HL-60/S4 treated with phorbol 12-myristate 13-acetate at 8.2 ng/mL for 4 days and 3 days (cell line): ENCODE measurements around the gene CAPSL.
"Not testable (repeated sequence)": the region's sequence is repeated elsewhere in the genome, so short reads cannot be mapped to it uniquely, and the experiment has no call there.

ENCODE experiments used
- in situ Hi-C: fragments of 300-500 bp; cut with MboI; formaldehyde crosslinking; loops from 2 replicates; pipeline ENCODE4 v1.15.0; 2022; ENCODE audit warnings: low sequenced_read_pairs

The CAPSL gene

GRCh38 chr5:35938568-35939227 is at the start of gene CAPSL:
CAPSL (minus strand) TSS chr5:35938622; CDS start chr5:35921120, 17,502 bp downstream.
- in situ Hi-C loops = no loop called here

GRCh38 chr5:35987776-35988175 is 49.4 kb upstream of the CAPSL start:
- in situ Hi-C loops = no loop called here

- in situ Hi-C loops = no loop called here
Observed at GRCh38 chr5:35979715-35980114, 41.3 kb upstream of the CAPSL start.

- in situ Hi-C loops = not testable (repeated sequence)
Observed at GRCh38 chr5:35976859-35977258, 38.4 kb upstream of the CAPSL start.

- in situ Hi-C loops = no loop called here
Observed at GRCh38 chr5:35974570-35974969, 36.1 kb upstream of the CAPSL start.

- in situ Hi-C loops = no loop called here
Observed at GRCh38 chr5:35971878-35972210, 33.4 kb upstream of the CAPSL start.

GRCh38 chr5:35971186-35971877 is 32.9 kb upstream of the CAPSL start:
- in situ Hi-C loops = no loop called here

GRCh38 chr5:35963381-35963843 is 25.0 kb upstream of the CAPSL start:
- in situ Hi-C loops = no loop called here

- in situ Hi-C loops = no loop called here
Observed at GRCh38 chr5:35960328-35960727, 21.9 kb upstream of the CAPSL start.

GRCh38 chr5:35956429-35956828 is 18.0 kb upstream of the CAPSL start:
- in situ Hi-C loops = no loop called here

GRCh38 chr5:35954175-35954574 is 15.8 kb upstream of the CAPSL start:
- in situ Hi-C loops = no loop called here

- in situ Hi-C loops = no loop called here
Observed at GRCh38 chr5:35947085-35947484, 8.7 kb upstream of the CAPSL start.

GRCh38 chr5:35939639-35940038 is 1.2 kb upstream of the CAPSL start:
- in situ Hi-C loops = no loop called here

- in situ Hi-C loops = loop anchor here (10.0 kb wide), 2 partner anchors 152 to 842 kb away; no protein-coding TSS in a partner anchor
Observed at GRCh38 chr5:35926389-35927051, 11.9 kb downstream of the CAPSL start.

GRCh38 chr5:35924950-35925722 is 13.3 kb downstream of the CAPSL start:
- in situ Hi-C loops = loop anchor here (10.0 to 25.0 kb wide), 3 partner anchors 150 to 840 kb away; no protein-coding TSS in a partner anchor

GRCh38 chr5:35924122-35924949 is 14.1 kb downstream of the CAPSL start:
- in situ Hi-C loops = loop anchor here (10.0 to 25.0 kb wide), 3 partner anchors 150 to 840 kb away; no protein-coding TSS in a partner anchor

GRCh38 chr5:35922468-35922867 is 16.0 kb downstream of the CAPSL start:
- in situ Hi-C loops = loop anchor here (10.0 to 25.0 kb wide), 3 partner anchors 148 to 838 kb away; no protein-coding TSS in a partner anchor

GRCh38 chr5:35921930-35922329 is 16.5 kb downstream of the CAPSL start:
- in situ Hi-C loops = loop anchor here (10.0 to 25.0 kb wide), 3 partner anchors 147 to 837 kb away; no protein-coding TSS in a partner anchor

GRCh38 chr5:35920890-35921289 is 17.5 kb downstream of the CAPSL start:
- in situ Hi-C loops = loop anchor here (10.0 to 25.0 kb wide), 3 partner anchors 146 to 836 kb away; no protein-coding TSS in a partner anchor

- in situ Hi-C loops = loop anchor here (25.0 kb wide), 1 partner anchor 257 kb away; no protein-coding TSS in a partner anchor
Observed at GRCh38 chr5:35919191-35919590, 19.2 kb downstream of the CAPSL start.
